ENCODE results near the gene PDILT. TPM values are rescaled to one million over a fixed set of nuclear protein-coding genes. Genes with fewer than 3 reads are reported as not detected.

The PDILT gene
- total and polyA plus RNA-seq, 2 experiments from 2014 or later: not detected

DNA sequence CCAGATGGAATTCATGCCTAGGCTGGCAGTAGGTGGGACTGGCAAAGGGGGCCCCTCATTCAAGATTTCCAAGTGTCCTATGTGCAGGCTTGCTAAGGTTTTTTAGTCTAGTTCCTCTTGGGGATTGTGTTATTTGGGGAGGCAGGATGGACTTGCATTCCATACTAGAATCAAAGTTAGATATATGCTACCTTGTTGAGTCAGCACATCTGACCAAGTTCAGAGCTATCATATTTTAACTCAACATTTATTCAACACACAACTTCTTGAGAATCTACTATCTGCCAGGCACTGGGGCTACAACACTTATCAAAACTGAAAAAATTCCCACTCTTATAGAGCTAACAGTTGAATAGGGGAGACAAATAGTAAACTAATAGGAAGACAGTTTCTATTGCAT lies 83.9 kb downstream of the PDILT start:
- TF ChIP-seq, protein P1, sequence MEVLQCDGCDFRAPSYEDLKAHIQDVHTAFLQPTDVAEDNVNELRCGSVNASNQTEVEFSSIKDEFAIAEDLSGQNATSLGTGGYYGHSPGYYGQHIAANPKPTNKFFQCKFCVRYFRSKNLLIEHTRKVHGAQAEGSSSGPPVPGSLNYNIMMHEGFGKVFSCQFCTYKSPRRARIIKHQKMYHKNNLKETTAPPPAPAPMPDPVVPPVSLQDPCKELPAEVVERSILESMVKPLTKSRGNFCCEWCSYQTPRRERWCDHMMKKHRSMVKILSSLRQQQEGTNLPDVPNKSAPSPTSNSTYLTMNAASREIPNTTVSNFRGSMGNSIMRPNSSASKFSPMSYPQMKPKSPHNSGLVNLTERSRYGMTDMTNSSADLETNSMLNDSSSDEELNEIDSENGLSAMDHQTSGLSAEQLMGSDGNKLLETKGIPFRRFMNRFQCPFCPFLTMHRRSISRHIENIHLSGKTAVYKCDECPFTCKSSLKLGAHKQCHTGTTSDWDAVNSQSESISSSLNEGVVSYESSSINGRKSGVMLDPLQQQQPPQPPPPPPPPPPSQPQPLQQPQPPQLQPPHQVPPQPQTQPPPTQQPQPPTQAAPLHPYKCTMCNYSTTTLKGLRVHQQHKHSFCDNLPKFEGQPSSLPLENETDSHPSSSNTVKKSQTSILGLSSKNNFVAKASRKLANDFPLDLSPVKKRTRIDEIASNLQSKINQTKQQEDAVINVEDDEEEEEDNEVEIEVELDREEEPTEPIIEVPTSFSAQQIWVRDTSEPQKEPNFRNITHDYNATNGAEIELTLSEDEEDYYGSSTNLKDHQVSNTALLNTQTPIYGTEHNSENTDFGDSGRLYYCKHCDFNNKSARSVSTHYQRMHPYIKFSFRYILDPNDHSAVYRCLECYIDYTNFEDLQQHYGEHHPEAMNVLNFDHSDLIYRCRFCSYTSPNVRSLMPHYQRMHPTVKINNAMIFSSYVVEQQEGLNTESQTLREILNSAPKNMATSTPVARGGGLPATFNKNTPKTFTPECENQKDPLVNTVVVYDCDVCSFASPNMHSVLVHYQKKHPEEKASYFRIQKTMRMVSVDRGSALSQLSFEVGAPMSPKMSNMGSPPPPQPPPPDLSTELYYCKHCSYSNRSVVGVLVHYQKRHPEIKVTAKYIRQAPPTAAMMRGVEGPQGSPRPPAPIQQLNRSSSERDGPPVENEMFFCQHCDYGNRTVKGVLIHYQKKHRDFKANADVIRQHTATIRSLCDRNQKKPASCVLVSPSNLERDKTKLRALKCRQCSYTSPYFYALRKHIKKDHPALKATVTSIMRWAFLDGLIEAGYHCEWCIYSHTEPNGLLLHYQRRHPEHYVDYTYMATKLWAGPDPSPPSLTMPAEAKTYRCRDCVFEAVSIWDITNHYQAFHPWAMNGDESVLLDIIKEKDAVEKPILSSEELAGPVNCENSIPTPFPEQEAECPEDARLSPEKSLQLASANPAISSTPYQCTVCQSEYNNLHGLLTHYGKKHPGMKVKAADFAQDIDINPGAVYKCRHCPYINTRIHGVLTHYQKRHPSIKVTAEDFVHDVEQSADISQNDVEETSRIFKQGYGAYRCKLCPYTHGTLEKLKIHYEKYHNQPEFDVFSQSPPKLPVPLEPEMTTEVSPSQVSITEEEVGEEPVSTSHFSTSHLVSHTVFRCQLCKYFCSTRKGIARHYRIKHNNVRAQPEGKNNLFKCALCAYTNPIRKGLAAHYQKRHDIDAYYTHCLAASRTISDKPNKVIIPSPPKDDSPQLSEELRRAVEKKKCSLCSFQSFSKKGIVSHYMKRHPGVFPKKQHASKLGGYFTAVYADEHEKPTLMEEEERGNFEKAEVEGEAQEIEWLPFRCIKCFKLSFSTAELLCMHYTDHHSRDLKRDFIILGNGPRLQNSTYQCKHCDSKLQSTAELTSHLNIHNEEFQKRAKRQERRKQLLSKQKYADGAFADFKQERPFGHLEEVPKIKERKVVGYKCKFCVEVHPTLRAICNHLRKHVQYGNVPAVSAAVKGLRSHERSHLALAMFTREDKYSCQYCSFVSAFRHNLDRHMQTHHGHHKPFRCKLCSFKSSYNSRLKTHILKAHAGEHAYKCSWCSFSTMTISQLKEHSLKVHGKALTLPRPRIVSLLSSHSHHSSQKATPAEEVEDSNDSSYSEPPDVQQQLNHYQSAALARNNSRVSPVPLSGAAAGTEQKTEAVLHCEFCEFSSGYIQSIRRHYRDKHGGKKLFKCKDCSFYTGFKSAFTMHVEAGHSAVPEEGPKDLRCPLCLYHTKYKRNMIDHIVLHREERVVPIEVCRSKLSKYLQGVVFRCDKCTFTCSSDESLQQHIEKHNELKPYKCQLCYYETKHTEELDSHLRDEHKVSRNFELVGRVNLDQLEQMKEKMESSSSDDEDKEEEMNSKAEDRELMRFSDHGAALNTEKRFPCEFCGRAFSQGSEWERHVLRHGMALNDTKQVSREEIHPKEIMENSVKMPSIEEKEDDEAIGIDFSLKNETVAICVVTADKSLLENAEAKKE (CRISPR knock-in tag; IDR thresholded peaks at IDR 0.05): no peak
- TF ChIP-seq, protein P2, sequence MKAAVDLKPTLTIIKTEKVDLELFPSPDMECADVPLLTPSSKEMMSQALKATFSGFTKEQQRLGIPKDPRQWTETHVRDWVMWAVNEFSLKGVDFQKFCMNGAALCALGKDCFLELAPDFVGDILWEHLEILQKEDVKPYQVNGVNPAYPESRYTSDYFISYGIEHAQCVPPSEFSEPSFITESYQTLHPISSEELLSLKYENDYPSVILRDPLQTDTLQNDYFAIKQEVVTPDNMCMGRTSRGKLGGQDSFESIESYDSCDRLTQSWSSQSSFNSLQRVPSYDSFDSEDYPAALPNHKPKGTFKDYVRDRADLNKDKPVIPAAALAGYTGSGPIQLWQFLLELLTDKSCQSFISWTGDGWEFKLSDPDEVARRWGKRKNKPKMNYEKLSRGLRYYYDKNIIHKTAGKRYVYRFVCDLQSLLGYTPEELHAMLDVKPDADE (IDR thresholded peaks at IDR 0.05): no peak
- no peak for TF ChIP-seq STAT1 (IDR thresholded peaks at IDR 0.05; ENCODE audit: unreplicated experiment)
- TF ChIP-seq, protein P3, sequence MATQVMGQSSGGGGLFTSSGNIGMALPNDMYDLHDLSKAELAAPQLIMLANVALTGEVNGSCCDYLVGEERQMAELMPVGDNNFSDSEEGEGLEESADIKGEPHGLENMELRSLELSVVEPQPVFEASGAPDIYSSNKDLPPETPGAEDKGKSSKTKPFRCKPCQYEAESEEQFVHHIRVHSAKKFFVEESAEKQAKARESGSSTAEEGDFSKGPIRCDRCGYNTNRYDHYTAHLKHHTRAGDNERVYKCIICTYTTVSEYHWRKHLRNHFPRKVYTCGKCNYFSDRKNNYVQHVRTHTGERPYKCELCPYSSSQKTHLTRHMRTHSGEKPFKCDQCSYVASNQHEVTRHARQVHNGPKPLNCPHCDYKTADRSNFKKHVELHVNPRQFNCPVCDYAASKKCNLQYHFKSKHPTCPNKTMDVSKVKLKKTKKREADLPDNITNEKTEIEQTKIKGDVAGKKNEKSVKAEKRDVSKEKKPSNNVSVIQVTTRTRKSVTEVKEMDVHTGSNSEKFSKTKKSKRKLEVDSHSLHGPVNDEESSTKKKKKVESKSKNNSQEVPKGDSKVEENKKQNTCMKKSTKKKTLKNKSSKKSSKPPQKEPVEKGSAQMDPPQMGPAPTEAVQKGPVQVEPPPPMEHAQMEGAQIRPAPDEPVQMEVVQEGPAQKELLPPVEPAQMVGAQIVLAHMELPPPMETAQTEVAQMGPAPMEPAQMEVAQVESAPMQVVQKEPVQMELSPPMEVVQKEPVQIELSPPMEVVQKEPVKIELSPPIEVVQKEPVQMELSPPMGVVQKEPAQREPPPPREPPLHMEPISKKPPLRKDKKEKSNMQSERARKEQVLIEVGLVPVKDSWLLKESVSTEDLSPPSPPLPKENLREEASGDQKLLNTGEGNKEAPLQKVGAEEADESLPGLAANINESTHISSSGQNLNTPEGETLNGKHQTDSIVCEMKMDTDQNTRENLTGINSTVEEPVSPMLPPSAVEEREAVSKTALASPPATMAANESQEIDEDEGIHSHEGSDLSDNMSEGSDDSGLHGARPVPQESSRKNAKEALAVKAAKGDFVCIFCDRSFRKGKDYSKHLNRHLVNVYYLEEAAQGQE (IDR thresholded peaks at IDR 0.05; ENCODE audit: unreplicated experiment): no peak
- TF ChIP-seq EZH2 (IDR thresholded peaks at IDR 0.05; ENCODE audit: low read depth, unreplicated experiment): no peak
- no peak for TF ChIP-seq CREB1 (CRISPR knock-in tag; IDR thresholded peaks at IDR 0.05; ENCODE audit: low read depth)
- no peak for TF ChIP-seq ZNF114 (CRISPR knock-in tag; IDR thresholded peaks at IDR 0.05)
- no peak for TF ChIP-seq POLR2AphosphoS5 (IDR thresholded peaks at IDR 0.05; ENCODE audit: low read depth)
- TF ChIP-seq NANOG (IDR thresholded peaks at IDR 0.05; ENCODE audit: borderline replicate concordance): no peak
- no peak for TF ChIP-seq ZNF331 (CRISPR knock-in tag; IDR thresholded peaks at IDR 0.05; ENCODE audit: low read depth)
- no peak for TF ChIP-seq JUNB (IDR thresholded peaks at IDR 0.05; ENCODE audit: unreplicated experiment)
- TF ChIP-seq CTCF (conservative IDR thresholded peaks at IDR 0.05; ENCODE audit: low read depth in 2 of 2): no peak
- Mint-ChIP-seq H3K4me1 (0 out of 3 replicates have a peak, but pooled peaks cover 2% of the 10 kb centered on the region), H3K27ac (no peak overlapping the region)

More for the DNA sequence above, 83.9 kb downstream of the PDILT start:
- no peaks in the 10 kb centered on the region for H3F3A ChIP-seq (replicated peaks; ENCODE audit: low read depth)
- Mint-ChIP-seq H3K4me3 (no peak overlapping the region), H3K27me3 (ENCODE audit: insufficient read depth, low read depth, poor library complexity) (no peaks in the 10 kb centered on the region), H3K9me3 (no peaks in the 10 kb centered on the region), H3K36me3 (ENCODE audit: low read depth) (no peaks in the 10 kb centered on the region)
- peaks cover 3% of the 10 kb centered on the region for H3K9me2 ChIP-seq (ENCODE audit: insufficient read depth)
- H3K4me2 ChIP-seq: no peak overlapping the region
- ATAC-seq (no peak), DNase-seq (ENCODE audit: low spot score) (no peak)
- no peak overlapping the region for H3K4me3 ChIP-seq
- H2AFZ ChIP-seq: no peak overlapping the region
- H3K79me2 ChIP-seq (replicated peaks; ENCODE audit: insufficient read depth): no peaks in the 10 kb centered on the region
- no peaks in the 10 kb centered on the region for H4K20me1 ChIP-seq (replicated peaks; ENCODE audit: insufficient read depth)
- no peaks in the 10 kb centered on the region for H3K27me3 ChIP-seq (ENCODE audit: insufficient read depth)
- H3K27ac ChIP-seq (ENCODE audit: low read depth): no peak overlapping the region
- H3K36me3 ChIP-seq (ENCODE audit: insufficient read depth): no peaks in the 10 kb centered on the region
- no peaks in the 10 kb centered on the region for H3K4me1 ChIP-seq (ENCODE audit: insufficient read depth)
